Smooth muscle cell (in vitro differentiated cells): ENCODE data around the gene TLDC2. TPM values are rescaled to one million over a fixed set of nuclear protein-coding genes. Genes with fewer than 3 reads are reported as not detected.

Experiments
- DNase-seq: peaks from one replicate; lab custom pipeline; 2025; ENCODE audit not compliant: unreplicated experiment; lab: John Stamatoyannopoulos, UW
- H2AFZ ChIP-seq: fragments of 200-600 bp; sonication (generic); 2 replicates; pipeline ENCODE4 v1.6.0; 2016; ENCODE audit warnings: antibody characterized with exemption, low read depth, mild to moderate bottlenecking
- H3F3A ChIP-seq: fragments of 200-600 bp; sonication (generic); 2 replicates; pipeline ENCODE4 v1.6.0; 2017; ENCODE audit warnings: antibody characterized with exemption, low read depth
- H3K27ac ChIP-seq: fragments of 200-600 bp; sonication (generic); 2 replicates; pipeline ENCODE4 v1.5.1; 2016; ENCODE audit warnings: low read depth, mild to moderate bottlenecking
- H3K27me3 ChIP-seq: fragments of 200-600 bp; sonication (generic); 2 replicates; pipeline ENCODE4 v1.6.1; 2016; ENCODE audit warnings: low read depth, mild to moderate bottlenecking
- H3K36me3 ChIP-seq: fragments of 200-600 bp; sonication (generic); 2 replicates; pipeline ENCODE4 v1.5.1; 2016; ENCODE audit warnings: low read depth
- H3K4me1 ChIP-seq: fragments of 200-600 bp; sonication (generic); 2 replicates; pipeline ENCODE4 v1.5.1; 2016; ENCODE audit warnings: low read depth
- H3K4me2 ChIP-seq: fragments of 200-600 bp; sonication (generic); 2 replicates; pipeline ENCODE4 v1.6.0; 2016; ENCODE audit warnings: mild to moderate bottlenecking
- H3K4me3 ChIP-seq: fragments of 200-600 bp; sonication (generic); 2 replicates; pipeline ENCODE4 v1.5.1; 2016; ENCODE audit warnings: mild to moderate bottlenecking
- H3K79me2 ChIP-seq: fragments of 200-600 bp; sonication (generic); 2 replicates; pipeline ENCODE4 v1.6.0; 2016; ENCODE audit warnings: low read depth, mild to moderate bottlenecking
- H3K9ac ChIP-seq: fragments of 200-600 bp; sonication (generic); 2 replicates; pipeline ENCODE4 v1.6.0; 2016; ENCODE audit warnings: low read depth
- H3K9me3 ChIP-seq: fragments of 200-600 bp; sonication (generic); replicated peaks from 2 replicates; pipeline ENCODE4 v1.5.1; 2016; ENCODE audit warnings: low read depth
- H4K20me1 ChIP-seq: fragments of 200-600 bp; sonication (generic); 2 replicates; pipeline ENCODE4 v1.6.0; 2016; ENCODE audit warnings: low read depth
- WGBS: methylation state at CpG from one replicate; pipeline ENCODE4 v1.1.7; 2016; ENCODE audit warnings: low lambda C conversion rate; 5-methylcytosine and 5-hydroxymethylcytosine counted together
- polyA plus RNA-seq: library from polyadenylated mRNA; unstranded; fragments of >200 nt; fragmentation: Nextera tagmentation; extraction: Ambion mirVana; gene quantifications from 2 replicates; pipeline ENCODE4 v1.2.1, GENCODE V29; 2016
- total RNA-seq: library from RNA; depleted of rRNA; stranded (reverse); fragments of >200 nt; gene quantifications from 2 replicates; pipeline ENCODE4 v1.2.3, GENCODE V29; 2014
- TF ChIP-seq, protein P1 (sequence below): fragments of 200-600 bp; sonication (generic); IDR thresholded peaks from 2 replicates; pipeline ENCODE4 v1.5.1; 2017; ENCODE audit warnings: borderline replicate concordance, mild to moderate bottlenecking, antibody characterized with exemption; ENCODE audit not compliant: insufficient read depth, poor library complexity, severe bottlenecking

The TLDC2 gene
- total RNA-seq (not detected in 2 replicates), polyA plus RNA-seq (not detected in 2 replicates)

DNA sequence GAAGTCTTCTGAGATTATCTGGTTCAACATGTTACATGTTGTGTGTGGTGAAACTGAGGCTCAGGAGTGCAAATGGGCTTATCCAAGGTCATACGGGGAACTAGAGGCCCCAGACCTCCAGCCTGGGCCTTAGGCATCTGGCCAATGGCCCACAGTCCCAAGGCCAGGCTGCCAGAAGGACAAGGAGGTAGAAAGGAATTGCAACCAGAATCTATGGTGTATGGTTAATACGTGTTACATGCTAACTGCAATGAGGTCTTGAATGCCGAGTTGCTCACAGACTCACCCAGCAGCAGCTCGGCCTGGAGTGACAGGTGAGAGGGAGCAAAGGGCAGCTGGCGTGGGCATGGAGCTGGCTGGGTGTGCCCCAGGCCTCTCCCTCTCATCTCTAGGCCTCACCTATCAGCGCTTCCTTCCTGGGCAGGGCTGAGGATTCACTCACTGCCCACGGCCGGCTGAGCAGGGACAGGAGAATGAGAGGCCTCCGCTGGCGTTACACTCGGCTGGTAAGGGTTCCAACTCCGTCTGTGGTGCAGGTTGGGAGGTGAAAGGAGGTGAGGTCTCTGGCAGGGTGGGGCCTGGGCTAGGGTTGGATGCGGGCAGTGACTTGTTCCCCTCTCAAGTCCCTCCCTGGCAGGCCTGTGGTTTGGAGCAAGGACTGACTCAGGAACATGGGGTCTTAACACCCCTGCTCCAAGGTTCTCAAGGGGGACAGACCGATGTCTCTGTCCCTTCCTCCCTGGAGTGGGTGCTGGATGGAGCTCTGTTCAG is at the start of gene TLDC2:
TLDC2 (plus strand) TSS at position 437 of the 771 bp plus-strand sequence; CDS start at position 474, 37 bp downstream.
- H3K4me3 ChIP-seq = no peak within 1 kb of the TSS
- no peaks in the 10 kb centered on the region for H3K4me1 ChIP-seq
- no peak within 1 kb of the TSS for H3K9ac ChIP-seq
- H3K9me3 ChIP-seq = no peaks in the 10 kb centered on the region
- H3K79me2 ChIP-seq = no peaks in the 10 kb centered on the region
- no peaks in the 10 kb centered on the region for H3F3A ChIP-seq
- TF ChIP-seq, protein P1, sequence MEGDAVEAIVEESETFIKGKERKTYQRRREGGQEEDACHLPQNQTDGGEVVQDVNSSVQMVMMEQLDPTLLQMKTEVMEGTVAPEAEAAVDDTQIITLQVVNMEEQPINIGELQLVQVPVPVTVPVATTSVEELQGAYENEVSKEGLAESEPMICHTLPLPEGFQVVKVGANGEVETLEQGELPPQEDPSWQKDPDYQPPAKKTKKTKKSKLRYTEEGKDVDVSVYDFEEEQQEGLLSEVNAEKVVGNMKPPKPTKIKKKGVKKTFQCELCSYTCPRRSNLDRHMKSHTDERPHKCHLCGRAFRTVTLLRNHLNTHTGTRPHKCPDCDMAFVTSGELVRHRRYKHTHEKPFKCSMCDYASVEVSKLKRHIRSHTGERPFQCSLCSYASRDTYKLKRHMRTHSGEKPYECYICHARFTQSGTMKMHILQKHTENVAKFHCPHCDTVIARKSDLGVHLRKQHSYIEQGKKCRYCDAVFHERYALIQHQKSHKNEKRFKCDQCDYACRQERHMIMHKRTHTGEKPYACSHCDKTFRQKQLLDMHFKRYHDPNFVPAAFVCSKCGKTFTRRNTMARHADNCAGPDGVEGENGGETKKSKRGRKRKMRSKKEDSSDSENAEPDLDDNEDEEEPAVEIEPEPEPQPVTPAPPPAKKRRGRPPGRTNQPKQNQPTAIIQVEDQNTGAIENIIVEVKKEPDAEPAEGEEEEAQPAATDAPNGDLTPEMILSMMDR = no peak
- no peak within 1 kb of the TSS for H3K4me2 ChIP-seq
- WGBS = 91% methylated on average over 14 of the region's 14 CpGs
- peaks cover 3% of the 10 kb centered on the region for H3K27me3 ChIP-seq
- no peaks in the 10 kb centered on the region for H3K36me3 ChIP-seq
- H3K27ac ChIP-seq = no peak within 1 kb of the TSS
- DNase-seq = no peak
- H2AFZ ChIP-seq = no peak within 1 kb of the TSS
- H4K20me1 ChIP-seq = no peaks in the 10 kb centered on the region

DNA sequence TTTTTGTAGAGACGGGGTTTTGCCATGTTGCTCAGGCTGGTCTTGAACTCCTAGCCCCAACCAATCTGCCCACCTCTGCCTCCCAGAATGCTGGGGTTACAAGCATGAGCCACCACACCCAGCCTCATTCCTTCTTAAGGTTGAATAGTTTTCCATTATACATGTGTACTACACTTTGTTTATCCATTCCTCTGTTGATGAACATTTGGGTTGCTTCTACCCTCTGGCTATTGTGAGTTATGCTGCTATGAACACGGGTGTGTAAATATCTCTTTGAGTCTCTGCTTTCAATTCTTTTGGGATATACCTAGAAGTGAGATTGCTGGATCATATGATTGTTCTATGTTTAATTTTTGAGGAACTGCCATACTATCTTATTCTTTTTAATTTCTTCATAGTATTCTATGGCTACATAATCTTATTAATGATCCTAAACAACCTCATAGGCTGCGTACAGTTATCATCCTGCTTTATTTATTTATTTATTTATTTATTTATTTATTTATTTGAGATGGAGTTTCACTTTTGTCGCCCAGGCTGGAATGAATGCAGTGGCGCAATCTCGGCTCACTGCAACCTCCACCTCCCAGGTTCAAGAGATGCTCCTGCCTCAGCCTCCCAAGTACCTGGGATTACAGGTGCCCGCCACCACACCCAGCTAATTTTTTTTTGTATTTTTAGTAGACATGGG is 49.2 kb upstream of the TLDC2 start:
- H3K4me2 ChIP-seq = no peak overlapping the region
- peaks cover 21% of the 10 kb centered on the region for H4K20me1 ChIP-seq
- 99% methylated on average over 7 of the region's 7 CpGs for WGBS
- H3K27me3 ChIP-seq = no peaks in the 10 kb centered on the region
- no peak for DNase-seq
- H3F3A ChIP-seq = no peaks in the 10 kb centered on the region
- H2AFZ ChIP-seq = no peak overlapping the region
- no peaks in the 10 kb centered on the region for H3K9me3 ChIP-seq
- no peaks in the 10 kb centered on the region for H3K4me1 ChIP-seq
- no peak overlapping the region for H3K27ac ChIP-seq
- no peaks in the 10 kb centered on the region for H3K36me3 ChIP-seq
- H3K4me3 ChIP-seq = no peak overlapping the region
- no peaks in the 10 kb centered on the region for H3K79me2 ChIP-seq
- TF ChIP-seq, protein P1 = no peak
- no peak overlapping the region for H3K9ac ChIP-seq

DNA sequence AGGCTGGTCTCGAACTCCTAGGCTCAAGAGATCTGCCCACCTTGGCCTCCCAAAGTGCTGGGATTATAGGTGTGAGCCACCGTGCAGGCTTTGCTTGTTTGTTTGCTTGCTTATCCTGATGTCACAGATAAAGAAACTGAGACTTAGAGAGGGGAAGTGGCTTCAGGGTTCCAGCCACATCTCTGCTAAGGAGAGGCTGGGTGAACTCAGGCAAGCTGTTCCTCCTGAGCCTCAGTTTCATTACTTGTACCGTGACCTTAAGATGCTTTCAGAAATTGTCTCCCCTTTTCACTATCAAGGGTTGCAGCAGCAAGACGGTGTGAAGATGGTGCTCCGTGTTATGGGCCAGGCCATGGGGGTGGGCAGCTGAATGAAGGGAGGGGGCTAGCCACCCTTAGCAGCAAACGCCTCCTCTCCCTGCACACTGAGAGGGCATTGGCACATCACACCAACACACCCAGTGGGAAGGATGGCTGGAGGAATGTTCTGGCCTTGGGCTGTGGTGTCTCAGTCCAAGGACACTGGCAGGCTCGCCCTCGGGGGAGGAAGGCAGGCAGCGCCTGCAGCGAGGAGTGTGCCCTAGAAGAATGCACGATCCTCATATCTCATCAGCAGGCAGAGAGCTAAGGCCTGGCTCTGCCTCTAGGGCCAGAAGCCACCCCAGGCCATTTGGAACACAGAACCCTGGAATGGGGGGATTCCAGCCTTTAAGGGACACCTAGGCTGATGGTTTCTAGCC is 48.2 kb upstream of the TLDC2 start:
- H3K27me3 ChIP-seq = no peaks in the 10 kb centered on the region

More for the DNA sequence above, 48.2 kb upstream of the TLDC2 start:
- Histone ChIP-seq H3K4me2 (no peak overlapping the region), H2AFZ (no peak overlapping the region), H3K36me3 (no peaks in the 10 kb centered on the region), H3F3A (no peaks in the 10 kb centered on the region), H3K9me3 (no peaks in the 10 kb centered on the region), H3K4me1 (no peaks in the 10 kb centered on the region), H3K79me2 (no peaks in the 10 kb centered on the region), H3K27ac (no peak overlapping the region), H4K20me1 (peaks cover 32% of the 10 kb centered on the region), H3K9ac (no peak overlapping the region), H3K4me3 (no peak overlapping the region)
- DNase-seq = no peak
- WGBS = 81% methylated on average over 10 of the region's 11 CpGs
- TF ChIP-seq, protein P1 = no peak
